DMS 273 (cell line): ENCODE results near the gene ETV2.
A peak's percentile ranks its signal among the peaks of the same experiment; 100 is the strongest.
"Not testable (repeated sequence)": the region's sequence is repeated elsewhere in the genome, so short reads cannot be mapped to it uniquely, and the experiment has no call there.

Source experiments
- DNase-seq: peaks from one replicate; lab custom pipeline; 2025; ENCODE audit not compliant: unreplicated experiment; lab: John Stamatoyannopoulos, UW

The ETV2 gene

GRCh38 chr19:35628264-35628564 is 13.3 kb upstream of the ETV2 start:
- DNase-seq, result no peak

GRCh38 chr19:35628565-35629331 is 12.8 kb upstream of the ETV2 start, which contains the start of gene RBM42:
TSS of gene RBM42 (plus strand) at chr19:35629036. CDS start at chr19:35629154, 118 bp downstream.
- DNase-seq, result peak; percentile 99

DNA sequence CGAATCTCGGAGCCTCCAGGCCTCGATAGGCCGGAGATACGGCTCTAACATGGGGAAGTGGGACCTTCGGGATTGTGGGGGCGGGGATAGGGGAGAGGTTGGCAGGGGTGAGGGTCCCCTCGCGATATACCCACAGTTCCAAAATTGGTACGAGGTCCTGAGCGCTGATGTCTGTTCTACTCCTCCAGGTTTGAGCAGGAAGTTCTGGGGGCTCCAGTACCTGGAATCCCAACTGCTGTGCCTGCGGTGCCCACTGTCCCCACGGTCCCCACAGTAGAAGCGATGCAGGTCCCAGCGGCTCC is 12.3 kb upstream of the ETV2 start:
- DNase-seq, result no peak

DNA sequence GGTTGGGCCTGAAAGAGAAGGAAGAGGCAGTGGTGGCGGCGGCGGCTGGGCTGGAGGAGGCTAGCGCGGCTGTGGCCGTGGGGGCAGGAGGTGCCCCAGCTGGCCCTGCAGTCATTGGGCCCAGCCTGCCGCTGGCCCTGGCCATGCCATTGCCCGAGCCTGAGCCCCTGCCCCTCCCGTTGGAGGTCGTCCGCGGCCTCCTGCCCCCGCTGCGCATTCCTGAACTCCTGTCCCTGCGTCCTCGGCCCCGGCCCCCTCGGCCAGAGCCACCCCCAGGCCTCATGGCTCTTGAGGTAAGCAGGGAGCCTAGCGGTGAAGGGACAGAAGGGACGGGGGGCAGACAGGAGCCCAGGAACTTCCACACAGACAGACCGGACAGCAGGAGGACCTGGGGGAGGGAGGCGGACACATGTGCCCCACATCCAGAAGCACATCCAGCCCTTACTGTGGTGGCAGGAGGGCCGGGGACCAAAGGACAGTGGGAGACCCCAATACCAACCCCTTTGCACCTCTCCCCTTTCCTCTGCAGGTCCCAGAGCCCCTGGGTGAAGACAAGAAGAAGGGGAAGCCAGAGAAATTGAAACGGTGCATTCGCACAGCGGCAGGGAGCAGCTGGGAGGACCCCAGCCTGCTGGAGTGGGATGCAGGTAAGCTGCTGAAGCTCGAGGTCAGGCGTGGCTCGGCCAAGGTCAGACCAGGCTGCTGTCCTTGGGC is 7.7 kb upstream of the ETV2 start:
- no peak for DNase-seq

- no peak for DNase-seq
These were observed 4.9 kb upstream of the ETV2 start for GRCh38 chr19:35636651-35637050.

GRCh38 chr19:35637165-35637564 is 4.4 kb upstream of the ETV2 start:
- no peak for DNase-seq

DNA sequence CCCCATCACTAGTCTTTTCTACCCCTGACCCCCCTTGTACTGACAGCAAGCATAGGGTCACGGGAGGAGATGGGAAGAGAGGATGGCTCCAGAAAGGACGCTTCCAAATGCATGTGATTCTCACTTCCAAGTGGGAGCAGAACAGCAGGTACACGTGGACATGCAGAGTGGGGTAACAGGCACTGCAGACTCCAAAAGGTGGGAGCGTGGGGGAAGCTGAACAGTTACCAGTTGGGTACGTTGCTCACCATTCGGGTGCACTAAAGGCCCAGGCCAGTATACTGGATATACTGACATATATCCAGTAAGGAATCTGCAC is 2.3 kb upstream of the ETV2 start:
- DNase-seq, result no peak

DNA sequence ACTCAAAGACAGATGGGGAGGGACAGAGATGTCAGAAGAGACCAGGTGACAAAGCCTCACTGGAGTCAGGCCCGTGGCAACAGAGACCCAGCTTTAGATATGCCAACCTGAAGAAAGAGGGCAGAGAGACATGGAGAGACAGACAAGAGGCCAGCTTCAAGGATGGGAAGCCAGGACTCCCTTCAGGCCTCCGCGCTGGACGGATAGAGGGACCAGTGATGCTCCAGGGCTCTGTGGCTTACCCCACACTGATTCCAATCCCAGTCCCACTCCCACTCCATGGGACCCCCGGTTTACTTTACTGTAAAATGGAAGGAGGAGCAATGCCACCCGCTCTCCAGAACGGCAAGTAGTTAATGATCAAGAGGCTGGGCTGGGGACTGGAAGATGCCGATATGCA is 1.7 kb upstream of the ETV2 start:
- DNase-seq, result no peak

- no peak for DNase-seq
These were observed 767 bp downstream of the ETV2 start for GRCh38 chr19:35642312-35642711.

DNA sequence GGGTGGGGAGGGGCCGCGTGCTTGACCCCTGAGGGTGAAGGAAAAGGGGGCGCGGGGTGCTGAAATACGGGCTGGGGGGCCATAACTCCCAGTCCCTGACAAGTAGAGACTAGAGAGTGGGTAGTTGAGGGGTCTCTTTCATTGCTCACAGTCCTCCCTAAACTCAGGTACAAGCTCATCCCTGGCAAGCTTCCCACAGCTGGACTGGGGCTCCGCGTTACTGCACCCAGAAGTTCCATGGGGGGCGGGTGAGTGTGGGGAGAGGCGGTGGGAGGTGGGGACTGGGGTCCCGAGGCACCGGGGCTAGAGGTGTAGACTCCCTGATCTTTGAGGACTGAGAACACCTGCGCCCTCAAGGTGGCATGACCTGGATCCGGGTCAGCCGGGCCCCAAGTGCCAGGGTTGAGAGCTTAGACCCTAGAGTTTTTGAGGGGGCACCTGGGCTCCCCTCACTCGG is 1.3 kb downstream of the ETV2 start:
- DNase-seq, result no peak

- peak; percentile 92 for DNase-seq
These were observed 2.0 kb downstream of the ETV2 start for GRCh38 chr19:35643255-35644205.

DNA sequence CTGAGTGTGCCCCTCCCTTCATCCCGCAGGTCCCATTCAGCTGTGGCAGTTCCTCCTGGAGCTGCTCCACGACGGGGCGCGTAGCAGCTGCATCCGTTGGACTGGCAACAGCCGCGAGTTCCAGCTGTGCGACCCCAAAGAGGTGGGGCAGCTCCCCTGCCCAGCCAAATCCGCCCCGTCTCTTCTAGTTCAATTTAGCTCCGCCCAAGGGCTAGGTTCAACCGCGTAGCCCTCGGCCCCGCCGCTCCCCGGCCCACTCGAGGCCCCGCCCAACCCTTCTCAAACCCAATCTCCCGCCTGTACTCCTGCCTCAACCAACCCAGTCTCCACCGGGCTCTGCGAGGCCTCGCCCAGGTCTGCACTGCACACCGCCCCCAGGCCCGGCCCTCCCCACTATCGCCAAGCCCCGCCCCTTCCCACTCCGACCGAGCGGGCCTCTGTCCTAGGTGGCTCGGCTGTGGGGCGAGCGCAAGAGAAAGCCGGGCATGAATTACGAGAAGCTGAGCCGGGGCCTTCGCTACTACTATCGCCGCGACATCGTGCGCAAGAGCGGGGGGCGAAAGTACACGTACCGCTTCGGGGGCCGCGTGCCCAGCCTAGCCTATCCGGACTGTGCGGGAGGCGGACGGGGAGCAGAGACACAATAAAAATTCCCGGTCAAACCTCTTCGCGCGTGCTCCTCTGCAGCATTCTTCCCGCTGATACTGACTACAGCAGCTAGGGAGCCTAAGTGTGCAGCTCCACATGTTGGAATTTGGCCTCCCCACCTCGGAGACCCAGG is 2.9 kb downstream of the ETV2 start:
- peak; percentile 98 for DNase-seq

DNA sequence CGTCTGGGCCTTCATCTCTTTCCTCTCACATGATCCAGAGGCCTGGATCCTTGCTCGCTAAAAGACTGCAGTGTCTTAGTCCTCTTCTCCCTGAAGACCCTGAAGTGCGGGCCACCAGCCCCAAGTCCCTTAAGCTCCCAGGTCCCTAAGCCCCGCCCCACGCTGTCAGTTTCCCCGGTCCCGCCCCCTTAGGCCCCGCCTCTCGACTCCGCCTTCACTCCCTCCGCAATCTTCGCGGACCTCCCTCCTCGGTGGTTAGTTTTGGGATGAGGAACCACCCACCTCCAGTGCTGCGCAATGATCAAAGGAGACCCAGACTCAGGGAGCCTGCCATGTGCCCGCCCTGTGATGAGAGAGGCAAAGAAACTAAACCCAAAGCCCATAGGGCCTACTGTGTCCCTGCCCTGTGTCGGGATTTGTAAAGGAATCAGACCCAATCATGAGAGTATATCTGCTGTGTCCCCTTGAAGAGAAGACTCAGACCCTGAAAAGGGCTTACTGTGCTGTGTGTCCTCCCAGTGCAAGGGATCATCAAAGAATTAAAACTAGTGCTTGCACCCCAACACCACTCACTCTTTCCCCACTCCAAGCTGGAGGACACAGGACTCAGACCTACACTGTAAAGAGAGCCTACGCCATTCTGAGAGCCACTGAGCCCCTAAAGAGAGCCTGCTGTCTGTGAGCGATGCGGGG is 3.6 kb downstream of the ETV2 start:
- DNase-seq, result peak; percentile 77

DNA sequence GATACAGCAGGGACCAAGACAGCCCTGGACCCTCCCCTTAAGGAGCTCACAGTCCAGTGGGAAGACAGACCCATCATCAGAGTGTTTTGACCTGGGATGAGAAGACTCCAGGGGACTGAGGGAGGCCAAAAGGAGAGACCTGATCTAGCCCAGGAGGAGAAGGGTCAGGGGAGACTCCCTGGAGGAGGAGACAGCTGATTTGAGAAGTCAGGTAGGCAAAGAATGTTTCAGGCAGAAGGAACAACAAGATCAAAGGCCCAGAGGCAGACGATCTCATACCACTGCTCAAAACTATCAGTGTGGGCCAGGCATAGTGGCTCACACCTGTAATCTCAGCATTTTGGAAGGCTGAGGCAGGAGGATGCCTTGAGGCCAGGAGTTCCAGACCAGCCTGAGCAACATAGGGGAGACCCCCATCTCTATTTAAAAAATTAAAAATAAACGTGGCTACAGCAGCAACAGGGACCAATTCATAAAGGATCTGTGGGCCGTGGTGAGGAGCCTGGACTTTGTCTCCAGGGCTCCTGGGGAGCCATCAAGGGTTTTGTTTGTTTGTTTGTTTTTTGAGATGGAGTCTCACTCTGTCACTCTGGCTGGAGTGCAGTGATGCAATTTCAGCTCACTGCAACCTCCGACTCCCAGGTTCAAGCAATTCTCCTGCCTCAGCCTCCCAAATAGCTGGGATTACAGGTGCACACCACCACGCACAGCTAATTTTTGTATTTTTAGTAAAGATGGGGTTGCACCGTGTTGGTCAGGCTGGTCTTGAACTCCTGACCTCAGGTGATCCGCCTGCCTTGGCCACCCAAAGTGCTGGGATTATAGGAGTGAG is 4.4 kb downstream of the ETV2 start:
- no peak for DNase-seq

GRCh38 chr19:35648017-35648961 is 6.7 kb downstream of the ETV2 start, which contains the start of gene COX6B1:
TSS of gene COX6B1 (plus strand) at chr19:35648323. CDS start at chr19:35651244, 2,921 bp downstream.
- peak; percentile 99 for DNase-seq

DNA sequence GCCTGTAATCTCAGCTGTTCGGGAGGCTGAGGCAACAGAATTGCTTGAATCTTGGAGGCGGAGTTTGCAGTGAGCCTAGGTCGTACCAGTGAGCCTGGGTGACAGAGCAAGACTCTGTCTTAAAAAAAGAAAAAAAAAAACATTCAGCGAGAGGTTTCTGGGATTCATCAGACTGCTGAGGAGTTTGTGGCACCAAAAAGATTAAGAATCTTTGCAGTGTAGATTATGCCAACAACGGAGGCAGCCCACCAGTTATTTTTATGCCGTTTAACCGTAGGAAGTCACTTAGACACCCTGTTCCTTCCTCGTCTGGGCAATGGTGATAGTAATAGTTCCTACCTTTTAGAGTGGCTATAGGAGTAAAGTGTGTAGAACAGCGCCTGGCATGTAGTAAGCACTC is 9.0 kb downstream of the ETV2 start:
- DNase-seq, result no peak

DNA sequence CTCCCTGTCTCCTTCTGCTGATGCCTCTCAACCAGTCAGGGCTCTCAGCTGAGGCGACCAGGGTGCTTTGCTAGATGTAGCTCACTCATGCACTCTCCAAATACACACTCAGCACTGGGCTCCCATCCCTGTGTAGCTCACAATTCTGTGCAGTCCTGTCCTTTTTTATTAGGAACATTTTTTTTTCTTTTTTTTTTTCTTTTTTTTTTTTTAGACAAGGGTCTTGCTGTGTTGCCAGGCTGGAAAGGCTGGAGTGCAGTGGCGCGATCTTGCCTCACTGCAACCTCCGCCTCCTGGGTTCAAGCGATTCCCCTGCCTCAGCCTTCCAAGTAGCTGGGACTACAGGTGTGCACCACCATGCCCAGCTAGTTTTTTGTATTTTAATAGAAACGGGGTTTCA is 13.3 kb downstream of the ETV2 start:
- DNase-seq, result not testable (repeated sequence)

GRCh38 chr19:35655600-35655999 is 14.1 kb downstream of the ETV2 start:
- DNase-seq, result no peak
